ENCODE results near the gene ZNF70. TPM values are rescaled to one million over a fixed set of nuclear protein-coding genes. Genes with fewer than 3 reads are reported as not detected.

Gene ZNF70
- total and polyA plus RNA-seq, 9 of the 15 experiments (the other 6 are each of a cell fraction or from before 2014, with no cell fraction given), result 0.14 to 3.3 (median 1.4) TPM

DNA sequence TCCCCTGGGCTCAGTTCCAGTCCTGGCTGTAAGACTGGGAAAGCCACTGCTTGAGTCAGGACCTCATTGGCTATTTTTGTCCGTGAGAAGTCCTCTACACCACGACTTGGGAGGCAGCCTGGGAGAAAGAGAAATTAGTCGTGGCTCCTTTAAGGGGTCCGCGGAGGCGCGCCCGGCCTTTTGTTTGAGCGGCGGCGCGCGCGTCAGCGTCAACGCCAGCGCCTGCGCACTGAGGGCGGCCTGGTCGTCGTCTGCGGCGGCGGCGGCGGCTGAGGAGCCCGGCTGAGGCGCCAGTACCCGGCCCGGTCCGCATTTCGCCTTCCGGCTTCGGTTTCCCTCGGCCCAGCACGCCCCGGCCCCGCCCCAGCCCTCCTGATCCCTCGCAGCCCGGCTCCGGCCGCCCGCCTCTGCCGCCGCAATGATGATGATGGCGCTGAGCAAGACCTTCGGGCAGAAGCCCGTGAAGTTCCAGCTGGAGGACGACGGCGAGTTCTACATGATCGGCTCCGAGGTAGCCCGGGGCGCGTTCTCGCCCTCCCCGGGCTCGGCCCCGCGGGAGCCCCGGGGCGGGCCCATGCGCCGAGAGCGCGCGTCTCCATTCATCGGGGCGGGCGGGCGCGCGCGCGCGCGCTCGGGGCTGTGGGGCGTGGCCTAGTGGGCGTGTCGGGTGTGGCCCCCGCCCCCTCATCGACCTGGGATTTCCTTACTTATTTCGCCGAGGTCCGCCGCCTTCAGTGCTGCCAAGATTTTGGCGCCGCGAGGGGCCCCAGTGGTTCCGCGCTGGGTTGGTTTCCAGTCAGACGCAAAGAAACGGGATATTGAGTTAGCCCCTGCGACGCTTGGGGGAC, 36.1 kb upstream of the ZNF70 start, which contains the start of gene SMARCB1:
Gene SMARCB1, plus strand, starts transcription at position 215 of the 848 bp plus-strand sequence. Its CDS starts 204 bp downstream, at position 419.
- H2AFZ ChIP-seq (ENCODE audit: low read depth, low read length), result peak within 1 kb of the TSS; percentile 96
- no peaks in the 10 kb centered on the region for H3K9me1 ChIP-seq (ENCODE audit: control insufficient read depth, insufficient read depth, low read length)
- intact Hi-C loops (cut with micrococcal nuclease), result no loop called here
- peak; percentile 90 to 95 (median 94) for DNase-seq (ENCODE audit: extremely low read depth in 1 of 4, low spot score in 3 of 4)
- no peaks in the 10 kb centered on the region for H3K27me3 ChIP-seq (ENCODE audit: control insufficient read depth in 2 of 2, insufficient read depth in 2 of 2, low read length in 2 of 2)
- BruUV-seq (replicated peaks), result no TSS peak
- no peaks in the 10 kb centered on the region for H3K9me3 ChIP-seq (replicated peaks; ENCODE audit: control insufficient read depth, insufficient read depth, low read depth, low read length)
- peak within 1 kb of the TSS; percentile 99 for H3K27ac ChIP-seq (ENCODE audit: extremely low read depth, low read depth, low read length)
- in situ Hi-C loops (cut with MboI), result no loop called here
- H3K9ac ChIP-seq (ENCODE audit: insufficient read depth in 1 of 2, low read depth in 2 of 2, low read length in 2 of 2), result peak within 1 kb of the TSS; percentile 92 to 96
- peaks cover 24% of the 10 kb centered on the region for H3K36me3 ChIP-seq (ENCODE audit: control insufficient read depth, insufficient read depth, low read length)
- ChIA-PET CTCF (ENCODE audit: low intra/inter-chr PET ratio) (no interaction called here), POLR2A (interaction anchor here (1.6 to 1.7 kb wide), 2 partner anchors 12 to 19 kb away, joined by 3 to 6 read pairs; no protein-coding TSS in a partner anchor)
- peak within 1 kb of the TSS; percentile 88 for H3K4me3 ChIP-seq
- WGBS (ENCODE audit: insufficient coverage, low coverage, missing lambda C conversion rate), result under 1% methylated on average over 32 of the region's 97 CpGs
- H4K20me1 ChIP-seq (replicated peaks; ENCODE audit: control insufficient read depth, insufficient read depth, low read length), result peaks cover 10% of the 10 kb centered on the region
- H3K4me1 ChIP-seq (replicated peaks in 1 of 2; ENCODE audit: control insufficient read depth in 2 of 2, insufficient read depth in 2 of 2, low read length in 2 of 2), result peaks cover 15 to 16% of the 10 kb centered on the region in 2 experiments; a peak in 4 of 5 replicates
- peak; percentile 84 for ATAC-seq
- H3K79me2 ChIP-seq (ENCODE audit: control insufficient read depth, insufficient read depth, low read length), result peaks cover 44% of the 10 kb centered on the region
- FAIRE-seq, result peak; percentile 76
- H3K4me2 ChIP-seq (ENCODE audit: insufficient read depth, low read length), result peak within 1 kb of the TSS; percentile 96
- TF ChIP-seq CBFA2T2 (conservative IDR thresholded peaks at IDR 0.05) (no peak), SMAD3 (CRISPR knock-in tag; conservative IDR thresholded peaks at IDR 0.05) (no peak), HNRNPH1 (optimal IDR thresholded peaks at IDR 0.05; ENCODE audit: low read depth, low read length) (no peak), TSC22D4 (tag; IDR thresholded peaks at IDR 0.05) (no peak), TOE1 (IDR thresholded peaks at IDR 0.05; ENCODE audit: borderline replicate concordance) (peak; percentile 49; the same call in 1 of the 2 replicates), TOE1 (CRISPR knock-in tag; IDR thresholded peaks at IDR 0.05; ENCODE audit: borderline replicate concordance, low read depth) (no peak), SMAD4 (CRISPR knock-in tag; conservative IDR thresholded peaks at IDR 0.05) (peak; percentile 67), TRIM24 (IDR thresholded peaks at IDR 0.05) (no peak), XRCC3 (IDR thresholded peaks at IDR 0.05) (no peak), ELF2 (CRISPR knock-in tag; IDR thresholded peaks at IDR 0.05) (0 out of 2 replicates have a peak, but pooled peaks have one; percentile 21), ZBTB7A (IDR thresholded peaks at IDR 0.05; ENCODE audit: borderline replicate concordance, control insufficient read depth, low read depth, low read length) (peak; percentile 25; the same call in 1 of the 2 replicates), MIER1 (IDR thresholded peaks at IDR 0.05; ENCODE audit: low read depth) (no peak), ETS2 (tag; IDR thresholded peaks at IDR 0.05; ENCODE audit: borderline replicate concordance, poor library complexity, severe bottlenecking) (no peak), SRSF7 (optimal IDR thresholded peaks at IDR 0.05; ENCODE audit: low read depth, low read length) (no peak), MAFF (IDR thresholded peaks at IDR 0.05; ENCODE audit: low read length) (no peak), ZNF224 (CRISPR knock-in tag; IDR thresholded peaks at IDR 0.05) (no peak)
- TF ChIP-seq, protein P1, sequence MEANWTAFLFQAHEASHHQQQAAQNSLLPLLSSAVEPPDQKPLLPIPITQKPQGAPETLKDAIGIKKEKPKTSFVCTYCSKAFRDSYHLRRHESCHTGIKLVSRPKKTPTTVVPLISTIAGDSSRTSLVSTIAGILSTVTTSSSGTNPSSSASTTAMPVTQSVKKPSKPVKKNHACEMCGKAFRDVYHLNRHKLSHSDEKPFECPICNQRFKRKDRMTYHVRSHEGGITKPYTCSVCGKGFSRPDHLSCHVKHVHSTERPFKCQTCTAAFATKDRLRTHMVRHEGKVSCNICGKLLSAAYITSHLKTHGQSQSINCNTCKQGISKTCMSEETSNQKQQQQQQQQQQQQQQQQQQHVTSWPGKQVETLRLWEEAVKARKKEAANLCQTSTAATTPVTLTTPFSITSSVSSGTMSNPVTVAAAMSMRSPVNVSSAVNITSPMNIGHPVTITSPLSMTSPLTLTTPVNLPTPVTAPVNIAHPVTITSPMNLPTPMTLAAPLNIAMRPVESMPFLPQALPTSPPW (CRISPR knock-in tag; IDR thresholded peaks at IDR 0.05), result peak; percentile 68
- TF ChIP-seq, protein P2, sequence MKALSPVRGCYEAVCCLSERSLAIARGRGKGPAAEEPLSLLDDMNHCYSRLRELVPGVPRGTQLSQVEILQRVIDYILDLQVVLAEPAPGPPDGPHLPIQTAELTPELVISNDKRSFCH (CRISPR knock-in tag; IDR thresholded peaks at IDR 0.05), result no peak
- TF ChIP-seq, protein P2 (tag; IDR thresholded peaks at IDR 0.05), result 0 out of 2 replicates have a peak, but pooled peaks have one; percentile 39
- TF ChIP-seq, protein P3, sequence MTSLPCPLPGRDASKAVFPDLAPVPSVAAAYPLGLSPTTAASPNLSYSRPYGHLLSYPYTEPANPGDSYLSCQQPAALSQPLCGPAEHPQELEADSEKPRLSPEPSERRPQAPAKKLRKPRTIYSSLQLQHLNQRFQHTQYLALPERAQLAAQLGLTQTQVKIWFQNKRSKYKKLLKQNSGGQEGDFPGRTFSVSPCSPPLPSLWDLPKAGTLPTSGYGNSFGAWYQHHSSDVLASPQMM (CRISPR knock-in tag; IDR thresholded peaks at IDR 0.05), result no peak

All from K562 (cell line).